RWPE2 (cell line): Measurements from ENCODE around the gene OR4X1.
"Not testable (repeated sequence)": the region's sequence is repeated elsewhere in the genome, so short reads cannot be mapped to it uniquely, and the experiment has no call there.

ENCODE experiments used
- ATAC-seq: fragments of 200-7000 bp; cut with Tn5 transposase; 3 replicates; pipeline ENCODE4 v1.9.1; 2021; ENCODE audit warnings: low read depth
- DNase-seq: peaks from one replicate; pipeline ENCODE4 v3.0.0-alpha.2; 2020; ENCODE audit warnings: low spot score
- H3K27ac ChIP-seq: fragments of 450-650 bp; 2 replicates; pipeline ENCODE4 v1.5.1; 2017; ENCODE audit warnings: mild to moderate bottlenecking; ENCODE audit not compliant: poor library complexity, severe bottlenecking
- H3K27me3 ChIP-seq: fragments of 250-450 bp; sonication (Bioruptor Pico); 2 replicates; pipeline ENCODE4 v1.5.1; 2021; ENCODE audit warnings: mild to moderate bottlenecking, moderate library complexity; ENCODE audit not compliant: insufficient read depth, poor library complexity, severe bottlenecking
- H3K36me3 ChIP-seq: fragments of 250-450 bp; sonication (Bioruptor Pico); 2 replicates; pipeline ENCODE4 v1.5.1; 2020; ENCODE audit warnings: low read depth, mild to moderate bottlenecking, moderate library complexity
- H3K4me1 ChIP-seq: fragments of 250-450 bp; sonication (Bioruptor Pico); 2 replicates; pipeline ENCODE4 v1.5.1; 2021; ENCODE audit warnings: mild to moderate bottlenecking, moderate library complexity; ENCODE audit not compliant: insufficient read depth, poor library complexity, severe bottlenecking
- H3K4me3 ChIP-seq: fragments of 250-450 bp; sonication (Bioruptor Pico); 2 replicates; pipeline ENCODE4 v1.5.1; 2021; ENCODE audit warnings: mild to moderate bottlenecking, moderate library complexity; ENCODE audit not compliant: severe bottlenecking
- H3K9me3 ChIP-seq: fragments of 250-450 bp; sonication (Bioruptor Pico); 2 replicates; pipeline ENCODE4 v1.5.1; 2021; ENCODE audit warnings: mild to moderate bottlenecking, moderate library complexity; ENCODE audit not compliant: severe bottlenecking
- CTCF ChIP-seq: fragments of 450-650 bp; IDR thresholded peaks from one replicate; pipeline ENCODE4 v1.5.1; 2017; ENCODE audit warnings: mild to moderate bottlenecking, moderate library complexity; ENCODE audit not compliant: poor library complexity, severe bottlenecking

Gene OR4X1

DNA sequence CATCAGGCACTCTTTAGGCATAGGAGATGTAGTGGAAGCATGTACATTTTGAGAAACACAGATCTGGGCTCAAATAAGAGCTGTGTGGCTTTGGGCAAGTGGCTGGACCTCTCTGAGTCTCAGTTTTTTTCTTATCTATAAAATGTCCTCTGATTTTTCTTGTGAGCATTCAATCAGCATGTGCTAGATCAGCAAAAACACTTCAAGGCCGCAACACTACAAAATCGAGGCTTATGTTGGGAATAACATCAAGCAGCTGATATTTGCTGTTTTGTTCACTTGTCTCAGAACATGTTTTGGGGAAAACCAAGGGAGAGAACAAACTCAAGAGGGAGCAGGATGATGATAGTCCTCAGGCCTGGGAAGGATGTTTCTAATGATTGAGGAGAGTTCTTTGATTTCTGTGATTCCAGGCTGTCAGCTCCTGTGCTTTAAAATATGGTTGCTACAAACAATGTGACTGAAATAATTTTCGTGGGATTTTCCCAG is at the start of gene OR4X1:
Gene OR4X1, plus strand, starts transcription at position 439 of the 489 bp plus-strand sequence. Its CDS starts 0 bp downstream, at position 439.
- Histone ChIP-seq H3K9me3 (no peaks in the 10 kb centered on the region), H3K27me3 (no peaks in the 10 kb centered on the region), H3K36me3 (no peaks in the 10 kb centered on the region), H3K4me3 (no peak within 1 kb of the TSS), H3K4me1 (no peaks in the 10 kb centered on the region), H3K27ac (no peak within 1 kb of the TSS)
- ATAC-seq (no peak), DNase-seq (no peak)
- no peak for TF ChIP-seq CTCF

GRCh38 chr11:48216510-48216909 is 47.2 kb upstream of the OR4X1 start, which contains the start of gene OR4B1:
TSS of gene OR4B1 (plus strand) at chr11:48216810. CDS start at chr11:48216810, 0 bp downstream.
- Histone ChIP-seq H3K4me3 (no peak within 1 kb of the TSS), H3K36me3 (no peaks in the 10 kb centered on the region), H3K4me1 (no peaks in the 10 kb centered on the region), H3K27me3 (no peaks in the 10 kb centered on the region), H3K9me3 (no peaks in the 10 kb centered on the region), H3K27ac (no peak within 1 kb of the TSS)
- DNase-seq (no peak), ATAC-seq (no peak)
- TF ChIP-seq CTCF = no peak

- H3K27me3 ChIP-seq = no peaks in the 10 kb centered on the region
- H3K27ac ChIP-seq = no peak overlapping the region
- H3K36me3 ChIP-seq = no peaks in the 10 kb centered on the region
- no peaks in the 10 kb centered on the region for H3K4me1 ChIP-seq
- no peaks in the 10 kb centered on the region for H3K9me3 ChIP-seq
- no peak for DNase-seq
- TF ChIP-seq CTCF = no peak
- no peak for ATAC-seq
- H3K4me3 ChIP-seq = no peak overlapping the region
Measured at GRCh38 chr11:48228761-48229160, 34.9 kb upstream of the OR4X1 start.

- H3K27ac ChIP-seq, H3K36me3 ChIP-seq, DNase-seq, H3K27me3 ChIP-seq, H3K4me1 ChIP-seq, ATAC-seq, H3K4me3 ChIP-seq, H3K9me3 ChIP-seq: not testable (repeated sequence)
Measured at GRCh38 chr11:48230057-48230456, 33.6 kb upstream of the OR4X1 start.

DNA sequence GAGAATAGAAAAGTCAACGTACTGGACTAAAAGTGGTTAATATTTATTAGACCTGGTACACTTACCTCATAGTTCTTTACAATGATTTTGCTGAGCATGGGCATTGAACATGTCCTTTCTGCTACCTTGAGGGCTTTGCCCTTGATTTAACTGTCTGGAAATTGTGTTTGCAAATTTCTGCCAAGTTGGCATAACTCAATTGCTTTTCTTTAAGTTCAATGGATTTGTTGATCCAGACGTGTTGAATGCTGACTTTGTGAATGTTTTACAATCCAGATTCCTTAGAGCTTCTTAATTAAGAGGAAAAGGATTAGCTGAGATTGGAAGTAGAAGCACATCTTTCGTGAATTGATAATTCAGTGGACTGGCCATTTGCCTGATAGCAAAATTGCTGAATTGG is 25.9 kb upstream of the OR4X1 start:
- no peak overlapping the region for H3K4me3 ChIP-seq
- no peak for DNase-seq
- no peaks in the 10 kb centered on the region for H3K27me3 ChIP-seq
- no peaks in the 10 kb centered on the region for H3K4me1 ChIP-seq
- TF ChIP-seq CTCF = no peak
- no peak overlapping the region for H3K27ac ChIP-seq
- H3K9me3 ChIP-seq = no peaks in the 10 kb centered on the region
- H3K36me3 ChIP-seq = no peaks in the 10 kb centered on the region
- no peak for ATAC-seq
